Lower lobe of right lung (tissue), 2 donors: ENCODE measurements around the gene F12. TPM values are rescaled to one million over a fixed set of nuclear protein-coding genes. Genes with fewer than 3 reads are reported as not detected.
"Not testable (repeated sequence)": the region's sequence is repeated elsewhere in the genome, so short reads cannot be mapped to it uniquely, and the experiment has no call there.

Source experiments
- ATAC-seq, 2 donors: fragments of 200-7000 bp; cut with Tn5 transposase; one replicate each; pipeline ENCODE4 v1.9.1; 2020 to 2022; ENCODE audit warnings: mild to moderate bottlenecking in 2 of 2, moderate library complexity in 2 of 2
- DNase-seq: peaks from one replicate; pipeline ENCODE4 v3.0.0-alpha.2; 2020
- H3K27ac ChIP-seq: fragments of 200-600 bp; one replicate; pipeline ENCODE4 v1.8.0; 2022
- H3K27me3 ChIP-seq: fragments of 200-600 bp; one replicate; pipeline ENCODE4 v1.8.0; 2022; ENCODE audit warnings: low read depth
- H3K36me3 ChIP-seq: fragments of 200-600 bp; one replicate; pipeline ENCODE4 v1.8.0; 2022; ENCODE audit warnings: mild to moderate bottlenecking
- H3K4me1 ChIP-seq: fragments of 200-600 bp; one replicate; pipeline ENCODE4 v1.8.0; 2022
- H3K4me3 ChIP-seq: fragments of 200-600 bp; one replicate; pipeline ENCODE4 v1.8.0; 2022; ENCODE audit warnings: mild to moderate bottlenecking
- H3K9me3 ChIP-seq: fragments of 200-600 bp; one replicate; pipeline ENCODE4 v1.8.0; 2022
- CTCF ChIP-seq: fragments of 200-600 bp; IDR thresholded peaks from one replicate; pipeline ENCODE4 v1.8.0; 2022; ENCODE audit warnings: antibody characterized with exemption, mild to moderate bottlenecking
- intact Hi-C: fragments of 100-400 bp; cut with DNase I; formaldehyde crosslinking; loops from one replicate; pipeline ENCODE4 v1.11.0; 2022
- total RNA-seq: library from RNA; stranded (reverse); fragmentation: NEBNext Ultra II Directional; extraction: Animal tissue kit (Norgen Biotek cat#: 25700); gene quantifications from one replicate; pipeline ENCODE4 v1.2.1, GENCODE V29; 2021
- donor health status: DM: no; HTN: yes; CAD: no; lungs with severe emphysema.

F12 gene
- total RNA-seq, 1 donor from 2014 or later = 0.80 TPM

GRCh38 chr5:177378884-177379883 is 30.2 kb downstream of the F12 start:
- no peak for TF ChIP-seq CTCF
- intact Hi-C loops = no loop called here
- Histone ChIP-seq H3K36me3 (no peaks in the 10 kb centered on the region), H3K9me3 (no peaks in the 10 kb centered on the region), H3K27me3 (peaks cover 18% of the 10 kb centered on the region), H3K4me3 (no peak overlapping the region), H3K27ac (no peak overlapping the region), H3K4me1 (no peaks in the 10 kb centered on the region)
- ATAC-seq = peak; percentile 55 to 80
- no peak for DNase-seq

GRCh38 chr5:177377851-177378776 is 31.2 kb downstream of the F12 start:
- DNase-seq (no peak), ATAC-seq (no peak)
- peaks cover 11% of the 10 kb centered on the region for H3K27me3 ChIP-seq
- no peak overlapping the region for H3K4me3 ChIP-seq
- H3K9me3 ChIP-seq = no peaks in the 10 kb centered on the region
- H3K27ac ChIP-seq = no peak overlapping the region
- intact Hi-C loops = no loop called here
- H3K4me1 ChIP-seq = no peaks in the 10 kb centered on the region
- no peaks in the 10 kb centered on the region for H3K36me3 ChIP-seq
- no peak for TF ChIP-seq CTCF

GRCh38 chr5:177376107-177376506 is 33.3 kb downstream of the F12 start:
- TF ChIP-seq CTCF = no peak
- H3K27me3 ChIP-seq = no peaks in the 10 kb centered on the region
- no peak for ATAC-seq
- peaks cover 14% of the 10 kb centered on the region for H3K4me1 ChIP-seq
- H3K36me3 ChIP-seq = no peaks in the 10 kb centered on the region
- H3K4me3 ChIP-seq = no peak overlapping the region
- intact Hi-C loops = no loop called here
- DNase-seq = no peak
- no peak overlapping the region for H3K27ac ChIP-seq
- H3K9me3 ChIP-seq = no peaks in the 10 kb centered on the region

- H3K27me3 ChIP-seq, intact Hi-C loops: not testable (repeated sequence)
These were observed 33.8 kb downstream of the F12 start for GRCh38 chr5:177375516-177375915.

GRCh38 chr5:177374211-177374610 is 35.2 kb downstream of the F12 start:
- Histone ChIP-seq H3K36me3 (no peaks in the 10 kb centered on the region), H3K4me1 (peaks cover 25% of the 10 kb centered on the region), H3K4me3 (no peak overlapping the region), H3K27ac (no peak overlapping the region), H3K27me3 (no peaks in the 10 kb centered on the region), H3K9me3 (no peaks in the 10 kb centered on the region)
- no peak for DNase-seq
- intact Hi-C loops = no loop called here
- no peak for ATAC-seq
- no peak for TF ChIP-seq CTCF

More at GRCh38 chr5:177375516-177375915, 33.8 kb downstream of the F12 start:
- DNase-seq, H3K4me3 ChIP-seq, H3K27ac ChIP-seq, ATAC-seq, H3K9me3 ChIP-seq, H3K36me3 ChIP-seq: not testable (repeated sequence)
- peaks cover 14% of the 10 kb centered on the region for H3K4me1 ChIP-seq
